CD4-positive, alpha-beta T cell treated with Interleukin-1 beta for 1 hour (primary cell): ENCODE measurements around the gene VTI1A.

Experiments
- DNase-seq, 2 donors: peaks; one replicate each; pipeline ENCODE4 v3.0.0-alpha.2; 2020 to 2022

The VTI1A gene

DNA sequence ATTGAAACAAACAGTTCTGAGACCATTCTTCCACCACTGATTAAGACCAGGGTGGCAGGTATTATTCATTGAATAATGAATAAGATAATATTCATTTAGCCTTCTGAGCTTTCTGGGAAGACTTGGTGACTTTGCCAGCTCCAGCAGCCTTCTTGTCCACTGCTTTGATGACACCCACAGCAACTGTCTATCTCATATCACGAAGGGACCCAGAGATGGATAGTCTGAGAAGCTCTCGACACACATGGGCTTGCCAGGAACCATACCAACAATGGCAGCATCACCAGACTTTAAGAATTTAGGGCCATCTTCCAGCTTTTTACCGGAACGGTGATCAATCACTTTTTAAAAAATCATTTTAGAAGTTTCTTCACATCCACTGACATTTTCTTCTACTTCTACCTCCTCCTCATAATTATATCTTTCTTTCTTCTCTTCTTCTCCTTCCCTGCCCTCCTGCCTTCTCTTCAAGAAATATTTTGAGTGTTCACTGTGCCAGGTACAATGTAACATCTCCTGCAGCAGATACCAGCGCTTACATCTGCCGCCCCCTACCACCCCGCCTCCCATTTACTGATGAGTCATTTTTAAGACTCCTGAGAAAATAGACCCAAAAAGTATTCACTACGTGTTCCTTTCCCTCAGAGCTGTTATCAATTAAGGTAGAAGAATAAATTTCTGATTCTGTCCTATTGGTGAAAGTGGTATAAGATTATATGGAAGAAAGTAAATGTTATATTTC is 101.7 kb downstream of the VTI1A start:
- no peak for DNase-seq

DNA sequence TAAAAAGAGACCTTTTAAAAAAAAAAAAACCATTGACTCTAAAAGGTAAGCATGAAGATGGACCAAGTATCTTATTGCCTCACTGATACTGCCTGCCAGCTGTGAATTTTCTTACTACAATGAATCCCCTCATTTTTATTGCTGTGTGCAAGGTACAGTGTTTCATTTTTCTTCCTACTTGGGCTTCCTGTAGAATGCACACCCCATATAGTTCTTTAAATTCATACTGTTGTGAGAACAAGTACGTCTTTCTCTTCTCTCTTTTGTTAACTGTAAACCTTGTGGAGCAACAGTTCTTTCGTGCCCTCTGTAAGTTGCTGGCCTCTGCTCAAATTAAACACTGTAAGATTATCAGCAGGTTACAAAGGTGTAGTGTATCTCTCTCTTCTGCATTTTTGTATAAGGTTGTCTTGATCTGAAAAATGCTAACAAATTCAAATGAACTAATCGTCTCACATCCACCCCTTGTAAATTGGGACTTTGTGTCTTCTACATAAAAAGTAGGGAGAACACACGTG is 105.6 kb downstream of the VTI1A start:
- DNase-seq: no peak

- no peak for DNase-seq
These were observed 106.3 kb downstream of the VTI1A start for GRCh38 chr10:112553315-112553714.

- DNase-seq: no peak
These were observed 107.2 kb downstream of the VTI1A start for GRCh38 chr10:112554263-112554662.

DNA sequence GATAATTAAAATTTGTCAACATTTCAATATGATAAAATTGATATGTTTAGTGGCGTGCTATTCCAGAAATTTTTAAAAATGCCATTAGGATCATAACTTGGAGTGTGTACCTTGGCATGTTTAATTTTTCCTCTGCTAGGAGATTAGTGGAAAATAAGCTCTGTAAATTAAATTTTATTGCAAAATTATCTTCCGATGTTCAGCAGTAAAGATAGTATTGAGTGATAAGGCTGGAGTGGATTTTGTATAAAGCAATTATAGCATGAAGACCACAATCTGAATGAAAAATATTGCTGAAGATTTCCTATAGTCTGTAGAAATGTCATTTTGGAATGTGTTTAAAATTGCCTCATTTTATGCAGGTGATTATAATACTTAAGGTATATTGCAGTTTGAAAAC is 110.2 kb downstream of the VTI1A start:
- no peak for DNase-seq

DNA sequence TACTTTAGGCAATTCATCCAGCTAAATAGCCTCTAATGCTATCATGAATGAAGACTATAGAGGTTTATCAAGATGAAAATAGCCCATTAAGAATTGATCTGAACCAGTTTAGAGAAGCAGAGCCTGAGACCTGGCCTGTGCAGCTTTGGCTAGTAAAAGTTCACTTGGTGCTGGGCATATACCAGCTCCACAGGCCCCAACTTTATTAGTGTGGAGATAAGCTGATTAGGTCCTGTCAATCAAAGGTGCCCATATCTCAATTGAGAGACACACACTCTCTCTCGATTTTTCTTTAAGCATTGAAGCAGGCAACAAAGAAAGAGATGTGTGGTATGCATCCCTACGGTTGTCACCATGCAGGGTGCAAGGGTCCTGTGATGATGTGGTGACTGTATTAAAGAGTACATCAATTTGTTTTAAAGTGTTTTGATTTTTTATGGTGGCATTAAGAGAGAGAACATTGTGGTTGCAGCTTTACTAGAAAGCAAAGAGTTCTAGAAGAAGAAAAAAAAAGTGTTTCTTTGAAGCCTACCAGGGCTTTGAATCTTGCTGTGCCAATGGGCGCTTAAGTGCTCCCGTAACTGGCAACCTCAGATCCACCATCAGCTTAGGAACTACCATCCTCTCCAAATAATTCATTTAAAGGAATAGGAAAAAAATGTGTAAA is 111.6 kb downstream of the VTI1A start:
- DNase-seq: no peak

- no peak for DNase-seq
These were observed 112.3 kb downstream of the VTI1A start for GRCh38 chr10:112559349-112559748.

DNA sequence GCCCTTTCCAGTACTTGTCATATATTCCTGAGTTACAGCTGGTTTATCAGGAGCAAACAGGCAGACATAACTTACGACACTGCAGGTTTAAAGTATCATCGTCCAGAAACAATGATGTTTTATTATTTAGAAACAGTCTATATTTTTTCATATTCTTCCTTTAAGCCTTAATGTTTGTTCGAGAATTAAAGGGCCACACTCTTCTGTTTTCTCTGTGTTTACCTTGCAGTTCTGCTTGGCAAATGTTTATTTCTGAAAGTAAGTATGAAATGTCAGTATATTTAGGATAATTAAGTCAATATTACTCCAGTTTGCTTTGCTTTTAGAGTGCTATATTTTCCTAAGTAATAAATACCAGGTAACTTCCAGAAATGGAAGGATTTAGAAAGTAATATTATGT is 115.1 kb downstream of the VTI1A start:
- no peak for DNase-seq

- DNase-seq: no peak
These were observed 116.0 kb downstream of the VTI1A start for GRCh38 chr10:112562809-112563663.

- DNase-seq: no peak
These were observed 117.3 kb downstream of the VTI1A start for GRCh38 chr10:112564337-112564736.

GRCh38 chr10:112565434-112566053 is 118.5 kb downstream of the VTI1A start:
- DNase-seq: peak in 1 of 2 donors; percentile 30

DNA sequence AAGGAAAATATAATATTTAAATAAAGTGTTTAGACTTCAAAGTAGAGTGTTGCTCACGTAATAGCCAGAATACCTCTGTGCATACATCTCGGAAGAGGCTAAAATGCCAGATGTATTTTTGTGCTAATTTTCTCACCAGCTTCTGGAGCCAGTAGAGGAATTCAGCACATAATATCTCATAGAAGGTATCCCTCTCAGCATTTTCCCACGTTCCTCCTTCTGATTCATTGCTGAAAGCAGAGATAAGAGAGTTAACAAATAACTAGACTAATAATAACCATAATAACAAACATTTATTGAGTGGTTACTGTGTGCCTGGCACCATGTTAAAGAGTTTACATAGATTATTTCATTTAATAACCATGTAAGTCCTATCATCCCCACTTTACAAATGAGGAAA is 123.6 kb downstream of the VTI1A start:
- no peak for DNase-seq

GRCh38 chr10:112579578-112579977 is 132.6 kb downstream of the VTI1A start:
- DNase-seq: no peak

- DNase-seq: no peak
These were observed 133.3 kb downstream of the VTI1A start for GRCh38 chr10:112580267-112580666.

- DNase-seq: no peak
These were observed 134.9 kb downstream of the VTI1A start for GRCh38 chr10:112581921-112582320.

DNA sequence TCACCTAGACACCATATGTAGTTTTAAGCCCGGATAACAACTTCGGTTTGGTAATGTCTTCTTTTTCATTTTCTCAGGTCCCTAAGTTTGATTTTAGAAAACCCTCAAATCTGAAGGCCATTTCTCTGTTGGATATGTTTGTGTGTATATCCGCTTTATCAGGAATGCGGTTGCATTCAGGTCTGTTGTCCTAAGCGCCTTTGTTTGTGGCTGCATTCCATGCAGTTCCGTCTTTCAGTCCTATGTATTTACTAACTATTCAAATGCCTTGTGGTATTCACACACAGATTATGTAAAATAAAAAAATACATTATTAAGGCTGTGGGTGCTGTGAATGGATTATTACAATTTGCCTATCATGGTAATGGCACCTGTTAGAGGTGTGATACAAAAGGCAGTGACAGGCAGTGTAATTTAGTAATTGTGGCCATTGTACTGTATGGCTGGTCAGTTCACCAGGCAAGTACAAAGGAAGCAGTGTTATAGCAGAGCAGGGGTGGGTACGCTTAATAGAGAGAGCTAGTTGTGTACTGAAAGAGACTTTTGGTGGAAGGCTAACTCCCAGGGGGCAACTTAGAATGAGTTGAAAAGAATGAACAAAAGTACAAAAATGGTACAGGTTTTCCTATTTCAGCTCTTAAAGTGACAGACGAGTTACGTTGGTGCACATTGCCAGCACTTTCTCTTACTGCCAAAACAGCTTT is 136.4 kb downstream of the VTI1A start:
- DNase-seq: no peak

DNA sequence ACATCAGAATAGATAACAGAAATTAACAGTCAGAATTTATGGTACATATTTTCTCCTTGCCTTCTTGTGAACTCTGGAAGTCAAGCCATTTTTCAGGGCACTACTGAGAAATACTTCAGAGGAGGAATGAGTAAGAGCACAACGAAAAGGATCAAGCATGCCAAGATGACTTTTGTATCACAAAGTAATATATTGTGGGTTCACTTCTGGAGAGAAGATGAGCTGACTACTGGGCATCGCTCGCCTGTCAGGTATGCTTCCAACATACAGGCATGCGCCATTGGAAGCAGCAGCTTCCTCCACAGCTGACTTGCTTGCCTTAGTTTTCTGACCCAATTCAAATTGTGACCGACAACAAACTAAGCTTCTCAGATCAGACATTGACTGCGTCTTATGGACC is 137.3 kb downstream of the VTI1A start:
- no peak for DNase-seq

DNA sequence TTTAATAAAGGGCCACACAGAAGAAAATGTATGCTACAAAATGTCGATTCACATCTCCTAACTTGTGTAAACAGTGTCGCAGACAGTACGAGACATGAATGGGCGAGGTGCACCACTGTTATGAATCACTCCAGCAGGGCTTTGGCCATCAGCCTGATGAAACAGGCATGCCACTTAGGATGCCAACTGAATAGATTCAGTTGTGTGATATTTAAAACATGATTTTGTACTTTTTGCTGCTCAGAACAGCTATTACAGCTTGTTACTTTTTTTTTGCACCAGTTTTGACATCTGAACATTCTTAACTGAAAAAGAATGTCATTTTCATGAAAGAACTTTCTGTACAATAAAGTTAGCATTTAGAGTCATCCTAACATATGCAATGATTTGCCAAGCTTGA is 138.1 kb downstream of the VTI1A start:
- DNase-seq: no peak

GRCh38 chr10:112585960-112586359 is 138.9 kb downstream of the VTI1A start:
- no peak for DNase-seq

DNA sequence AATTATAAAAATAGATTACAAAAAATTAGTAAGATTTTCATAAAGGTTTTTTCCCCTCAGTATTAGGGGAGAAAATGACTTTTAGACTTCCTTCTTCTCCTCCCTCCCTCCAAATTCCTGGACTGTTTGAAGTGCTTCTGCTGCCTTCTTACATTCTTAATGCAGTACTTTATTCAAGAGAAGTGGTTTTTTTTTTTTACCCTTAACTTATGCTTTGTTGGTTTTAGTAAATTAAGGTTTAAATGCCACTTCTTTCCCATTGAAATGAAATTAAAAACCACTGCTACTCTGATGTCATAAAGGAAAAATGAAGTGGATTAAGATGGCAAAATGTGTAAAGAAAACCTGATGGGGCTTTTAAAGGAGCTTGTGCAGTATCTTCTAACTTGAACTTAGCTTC is 140.7 kb downstream of the VTI1A start:
- no peak for DNase-seq

DNA sequence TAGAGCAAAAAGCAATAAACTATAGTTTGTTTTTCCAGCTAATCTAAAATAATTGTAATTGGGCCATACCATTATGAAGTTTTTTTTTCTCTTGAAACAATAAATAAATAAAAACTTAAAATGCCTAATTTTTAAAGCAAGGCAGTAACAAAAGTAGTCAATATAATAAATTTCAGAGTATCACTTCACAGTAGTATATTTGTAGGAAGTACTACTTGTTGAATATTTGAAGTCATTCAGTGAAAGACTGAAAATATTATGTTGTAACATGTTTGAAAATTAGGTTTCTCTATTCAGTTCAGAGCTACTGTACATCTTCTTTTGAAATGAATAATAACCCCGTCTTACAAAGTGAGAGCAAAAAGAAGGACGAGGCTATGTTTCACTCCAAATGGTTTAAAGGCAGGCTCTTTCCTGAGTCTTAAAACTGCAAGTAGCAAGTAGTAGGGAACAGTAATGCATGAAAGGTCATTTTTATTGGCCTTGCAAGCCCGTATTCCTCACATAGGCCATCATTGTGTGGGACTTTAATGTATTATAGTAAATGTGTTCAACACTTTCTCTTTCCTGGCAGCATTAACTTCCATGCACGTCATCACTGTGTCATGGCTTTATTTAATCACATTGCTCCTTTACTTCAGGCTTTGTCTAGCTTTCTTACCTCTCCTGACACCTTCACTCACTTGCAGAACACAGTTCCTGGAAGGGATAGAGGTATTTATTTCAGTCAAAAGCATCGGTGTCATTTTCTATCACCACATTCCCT is 141.4 kb downstream of the VTI1A start:
- DNase-seq: no peak

- no peak for DNase-seq
These were observed 142.1 kb downstream of the VTI1A start for GRCh38 chr10:112589081-112589480.
